ENCODE measurements around the gene MTUS2.

DNA sequence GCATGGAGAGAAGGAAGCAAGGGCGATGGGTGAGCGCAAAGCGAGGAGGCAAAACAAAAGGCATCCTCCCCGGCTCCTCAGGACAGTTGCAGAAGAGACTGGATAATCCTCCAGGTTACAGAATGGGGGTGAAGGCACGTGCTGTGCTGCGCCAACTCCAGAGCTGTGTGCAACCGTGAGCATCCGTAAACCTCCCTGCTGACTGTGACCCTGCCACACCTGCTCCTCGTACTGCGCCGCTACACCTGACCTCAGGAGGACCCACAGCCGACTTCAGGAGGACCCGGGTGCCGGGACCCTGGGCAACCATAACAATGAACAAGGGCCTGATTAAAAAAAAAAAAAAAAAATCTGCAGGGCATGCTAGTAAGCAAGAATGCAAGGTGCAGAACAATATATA is 706.6 kb downstream of the MTUS2 start:
- TF ChIP-seq, protein P1, sequence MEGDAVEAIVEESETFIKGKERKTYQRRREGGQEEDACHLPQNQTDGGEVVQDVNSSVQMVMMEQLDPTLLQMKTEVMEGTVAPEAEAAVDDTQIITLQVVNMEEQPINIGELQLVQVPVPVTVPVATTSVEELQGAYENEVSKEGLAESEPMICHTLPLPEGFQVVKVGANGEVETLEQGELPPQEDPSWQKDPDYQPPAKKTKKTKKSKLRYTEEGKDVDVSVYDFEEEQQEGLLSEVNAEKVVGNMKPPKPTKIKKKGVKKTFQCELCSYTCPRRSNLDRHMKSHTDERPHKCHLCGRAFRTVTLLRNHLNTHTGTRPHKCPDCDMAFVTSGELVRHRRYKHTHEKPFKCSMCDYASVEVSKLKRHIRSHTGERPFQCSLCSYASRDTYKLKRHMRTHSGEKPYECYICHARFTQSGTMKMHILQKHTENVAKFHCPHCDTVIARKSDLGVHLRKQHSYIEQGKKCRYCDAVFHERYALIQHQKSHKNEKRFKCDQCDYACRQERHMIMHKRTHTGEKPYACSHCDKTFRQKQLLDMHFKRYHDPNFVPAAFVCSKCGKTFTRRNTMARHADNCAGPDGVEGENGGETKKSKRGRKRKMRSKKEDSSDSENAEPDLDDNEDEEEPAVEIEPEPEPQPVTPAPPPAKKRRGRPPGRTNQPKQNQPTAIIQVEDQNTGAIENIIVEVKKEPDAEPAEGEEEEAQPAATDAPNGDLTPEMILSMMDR (conservative IDR thresholded peaks at IDR 0.05; ENCODE audit: low read depth in 2 of 2): no peak
- no peak for TF ChIP-seq EZH2phosphoT487 (IDR thresholded peaks at IDR 0.05; ENCODE audit: unreplicated experiment)
- TF ChIP-seq JUNB (IDR thresholded peaks at IDR 0.05; ENCODE audit: unreplicated experiment): no peak
- no peak for TF ChIP-seq CREB1 (CRISPR knock-in tag; IDR thresholded peaks at IDR 0.05; ENCODE audit: low read depth)
